ENCODE measurements around the gene SPAG4. TPM values are rescaled to one million over a fixed set of nuclear protein-coding genes. Genes with fewer than 3 reads are reported as not detected.
A peak's percentile ranks its signal among the peaks of the same experiment; 100 is the strongest.

SPAG4 gene, protein sequence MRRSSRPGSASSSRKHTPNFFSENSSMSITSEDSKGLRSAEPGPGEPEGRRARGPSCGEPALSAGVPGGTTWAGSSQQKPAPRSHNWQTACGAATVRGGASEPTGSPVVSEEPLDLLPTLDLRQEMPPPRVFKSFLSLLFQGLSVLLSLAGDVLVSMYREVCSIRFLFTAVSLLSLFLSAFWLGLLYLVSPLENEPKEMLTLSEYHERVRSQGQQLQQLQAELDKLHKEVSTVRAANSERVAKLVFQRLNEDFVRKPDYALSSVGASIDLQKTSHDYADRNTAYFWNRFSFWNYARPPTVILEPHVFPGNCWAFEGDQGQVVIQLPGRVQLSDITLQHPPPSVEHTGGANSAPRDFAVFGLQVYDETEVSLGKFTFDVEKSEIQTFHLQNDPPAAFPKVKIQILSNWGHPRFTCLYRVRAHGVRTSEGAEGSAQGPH
- 4.7 TPM for polyA plus RNA-seq (2012; ENCODE audit: insufficient read depth, insufficient read length, low read depth)

DNA sequence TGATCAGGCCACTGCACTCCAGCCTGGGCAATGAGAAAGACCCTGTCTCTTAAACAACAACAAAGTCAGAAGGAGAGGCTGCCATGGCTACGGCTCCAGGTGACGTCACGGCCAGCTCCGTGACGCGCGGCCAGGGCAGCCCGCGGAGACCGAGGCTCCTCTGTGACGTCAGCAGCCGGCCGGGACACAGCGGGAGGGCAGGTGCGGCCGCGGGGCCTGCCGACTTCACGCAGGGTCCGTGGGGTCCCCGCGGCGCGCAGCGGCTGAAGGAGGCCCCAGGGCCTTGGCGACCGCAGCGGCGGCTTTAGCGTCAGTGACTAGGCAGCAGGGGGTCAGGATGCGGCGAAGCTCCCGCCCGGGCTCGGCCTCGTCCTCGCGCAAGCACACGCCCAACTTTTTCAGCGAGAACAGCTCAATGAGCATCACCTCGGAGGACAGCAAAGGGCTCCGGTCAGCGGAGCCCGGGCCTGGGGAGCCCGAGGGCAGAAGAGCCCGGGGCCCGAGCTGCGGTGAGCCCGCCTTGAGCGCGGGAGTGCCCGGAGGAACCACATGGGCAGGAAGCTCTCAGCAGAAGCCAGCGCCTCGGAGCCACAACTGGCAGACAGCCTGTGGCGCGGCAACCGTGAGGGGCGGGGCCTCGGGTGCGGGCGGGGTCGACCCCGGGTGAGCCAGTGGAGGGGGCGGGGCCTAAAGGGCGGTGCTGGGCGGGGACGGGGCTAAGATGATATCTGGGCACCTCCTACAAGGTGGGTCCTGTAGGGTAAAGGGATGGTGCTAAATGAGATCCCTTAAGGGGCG is at the start of gene SPAG4:
TSS of gene SPAG4 (plus strand) at position 163 of the 798 bp plus-strand sequence. CDS start at position 338, 175 bp downstream.
- H3K9me3 ChIP-seq, result no peaks in the 10 kb centered on the region
- DNase-seq, result peak; percentile 100
- TF ChIP-seq, protein P1, sequence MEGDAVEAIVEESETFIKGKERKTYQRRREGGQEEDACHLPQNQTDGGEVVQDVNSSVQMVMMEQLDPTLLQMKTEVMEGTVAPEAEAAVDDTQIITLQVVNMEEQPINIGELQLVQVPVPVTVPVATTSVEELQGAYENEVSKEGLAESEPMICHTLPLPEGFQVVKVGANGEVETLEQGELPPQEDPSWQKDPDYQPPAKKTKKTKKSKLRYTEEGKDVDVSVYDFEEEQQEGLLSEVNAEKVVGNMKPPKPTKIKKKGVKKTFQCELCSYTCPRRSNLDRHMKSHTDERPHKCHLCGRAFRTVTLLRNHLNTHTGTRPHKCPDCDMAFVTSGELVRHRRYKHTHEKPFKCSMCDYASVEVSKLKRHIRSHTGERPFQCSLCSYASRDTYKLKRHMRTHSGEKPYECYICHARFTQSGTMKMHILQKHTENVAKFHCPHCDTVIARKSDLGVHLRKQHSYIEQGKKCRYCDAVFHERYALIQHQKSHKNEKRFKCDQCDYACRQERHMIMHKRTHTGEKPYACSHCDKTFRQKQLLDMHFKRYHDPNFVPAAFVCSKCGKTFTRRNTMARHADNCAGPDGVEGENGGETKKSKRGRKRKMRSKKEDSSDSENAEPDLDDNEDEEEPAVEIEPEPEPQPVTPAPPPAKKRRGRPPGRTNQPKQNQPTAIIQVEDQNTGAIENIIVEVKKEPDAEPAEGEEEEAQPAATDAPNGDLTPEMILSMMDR (IDR thresholded peaks at IDR 0.05; ENCODE audit: low read depth, low read length), result no peak
- no peaks in the 10 kb centered on the region for H3K27me3 ChIP-seq
- H3K4me1 ChIP-seq, result peaks cover 9% of the 10 kb centered on the region
- peak within 1 kb of the TSS; percentile 80 for H3K4me3 ChIP-seq (ENCODE audit: low read depth, low read length)
- H3K36me3 ChIP-seq, result no peaks in the 10 kb centered on the region; the same call in 1 of the 2 replicates

DNA sequence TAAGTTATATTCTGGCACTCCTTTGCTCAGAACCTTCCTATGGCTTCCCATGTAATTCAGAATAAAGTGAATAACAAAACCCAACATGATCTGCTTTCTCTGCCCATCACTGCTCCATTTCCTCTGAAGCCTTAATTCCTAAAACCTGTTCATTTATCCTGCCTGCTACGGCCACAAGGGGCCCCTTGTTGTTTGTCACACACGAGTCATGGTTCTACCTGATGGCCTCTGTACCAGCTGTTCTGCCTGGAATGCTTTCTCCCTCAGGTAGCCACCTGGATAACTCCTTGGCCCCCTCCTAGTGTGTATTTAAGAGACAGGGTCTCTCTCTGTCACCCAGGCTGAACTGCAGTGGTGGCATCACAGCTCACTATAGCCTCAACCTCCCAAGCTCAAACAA is 47.0 kb upstream of the SPAG4 start:
- Histone ChIP-seq H3K9me3 (0 out of 2 replicates have a peak, but pooled peaks cover 2% of the 10 kb centered on the region), H3K36me3 (no peaks in the 10 kb centered on the region), H3K27me3 (no peaks in the 10 kb centered on the region), H3K4me1 (no peaks in the 10 kb centered on the region), H3K4me3 (ENCODE audit: low read depth, low read length) (no peak overlapping the region)
- no peak for DNase-seq
- TF ChIP-seq, protein P1 (IDR thresholded peaks at IDR 0.05; ENCODE audit: low read depth, low read length), result peak; percentile 52

DNA sequence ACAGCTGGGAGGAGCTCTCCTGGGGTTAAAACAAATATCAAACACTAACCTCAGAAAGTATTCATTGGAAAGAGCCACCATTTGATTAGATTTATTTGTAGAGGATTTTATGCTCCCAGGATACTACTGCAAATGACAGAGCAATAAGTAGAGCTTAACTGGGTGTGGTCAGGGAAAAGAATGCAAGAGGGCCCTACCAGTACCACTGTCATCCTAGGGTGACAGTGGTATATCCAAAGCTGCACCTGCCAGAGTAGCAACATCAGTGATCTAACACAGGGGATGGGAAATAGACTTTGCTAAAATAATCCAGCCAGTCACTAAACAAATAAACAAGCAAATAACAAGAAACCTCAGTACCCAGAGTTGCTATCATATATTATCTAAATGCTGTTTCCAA is 44.1 kb upstream of the SPAG4 start:
- no peaks in the 10 kb centered on the region for H3K27me3 ChIP-seq
- no peak for DNase-seq
- no peaks in the 10 kb centered on the region for H3K4me1 ChIP-seq
- 0 out of 2 replicates have a peak, but pooled peaks cover 2% of the 10 kb centered on the region for H3K9me3 ChIP-seq
- TF ChIP-seq, protein P1 (IDR thresholded peaks at IDR 0.05; ENCODE audit: low read depth, low read length), result no peak
- no peak overlapping the region for H3K4me3 ChIP-seq (ENCODE audit: low read depth, low read length)
- no peaks in the 10 kb centered on the region for H3K36me3 ChIP-seq

DNA sequence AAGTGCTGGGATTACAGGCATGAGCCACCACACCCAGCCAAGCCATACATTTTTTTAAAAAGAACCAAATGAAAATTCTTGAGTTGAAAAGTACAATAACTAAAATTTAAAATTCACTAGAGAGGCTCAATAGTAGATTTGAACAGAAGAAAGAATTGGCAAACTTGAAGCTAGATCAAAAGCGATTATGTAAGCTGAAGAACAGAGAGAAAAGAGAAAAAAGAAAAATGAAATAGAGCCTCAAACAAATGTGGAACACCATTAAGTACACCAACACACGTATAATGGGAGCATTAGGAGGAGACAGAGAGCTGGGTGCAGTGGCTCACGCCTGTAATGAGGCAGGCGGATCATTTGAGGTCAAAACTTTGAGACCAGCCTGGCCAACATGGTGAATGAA is 42.8 kb upstream of the SPAG4 start:
- no peaks in the 10 kb centered on the region for H3K27me3 ChIP-seq
- 0 out of 2 replicates have a peak, but pooled peaks cover 2% of the 10 kb centered on the region for H3K9me3 ChIP-seq
- no peaks in the 10 kb centered on the region for H3K36me3 ChIP-seq
- no peak for DNase-seq
- TF ChIP-seq, protein P1 (IDR thresholded peaks at IDR 0.05; ENCODE audit: low read depth, low read length), result no peak
- H3K4me1 ChIP-seq, result no peaks in the 10 kb centered on the region
- H3K4me3 ChIP-seq (ENCODE audit: low read depth, low read length), result no peak overlapping the region

DNA sequence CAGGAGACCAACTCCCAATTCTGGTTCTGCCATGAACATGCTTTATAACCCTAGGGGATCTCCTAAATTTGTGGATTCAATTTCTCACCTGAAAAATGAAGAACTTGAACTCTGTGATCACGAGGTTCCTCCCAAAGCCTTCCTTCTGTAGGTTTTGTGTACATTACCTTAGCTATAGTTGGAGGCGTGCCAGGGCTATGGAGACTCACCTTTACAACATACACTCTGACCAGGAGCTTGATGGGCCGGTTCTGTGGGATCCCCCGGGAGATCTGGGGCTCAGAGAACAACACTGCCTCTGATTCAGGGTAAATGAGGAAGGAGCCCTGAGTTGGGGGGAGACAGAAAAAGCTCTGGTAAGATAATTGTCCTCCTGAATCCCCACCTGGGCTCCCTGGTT is 39.7 kb upstream of the SPAG4 start:
- no peak for DNase-seq
- Histone ChIP-seq H3K27me3 (no peaks in the 10 kb centered on the region), H3K9me3 (0 out of 2 replicates have a peak, but pooled peaks cover 2% of the 10 kb centered on the region), H3K36me3 (no peaks in the 10 kb centered on the region), H3K4me3 (ENCODE audit: low read depth, low read length) (no peak overlapping the region), H3K4me1 (no peaks in the 10 kb centered on the region)
- TF ChIP-seq, protein P1 (IDR thresholded peaks at IDR 0.05; ENCODE audit: low read depth, low read length), result no peak

All from BE2C (cell line).